ENCODE results near the gene FLAD1.
A peak's percentile ranks its signal among the peaks of the same experiment; 100 is the strongest.

FLAD1 gene

DNA sequence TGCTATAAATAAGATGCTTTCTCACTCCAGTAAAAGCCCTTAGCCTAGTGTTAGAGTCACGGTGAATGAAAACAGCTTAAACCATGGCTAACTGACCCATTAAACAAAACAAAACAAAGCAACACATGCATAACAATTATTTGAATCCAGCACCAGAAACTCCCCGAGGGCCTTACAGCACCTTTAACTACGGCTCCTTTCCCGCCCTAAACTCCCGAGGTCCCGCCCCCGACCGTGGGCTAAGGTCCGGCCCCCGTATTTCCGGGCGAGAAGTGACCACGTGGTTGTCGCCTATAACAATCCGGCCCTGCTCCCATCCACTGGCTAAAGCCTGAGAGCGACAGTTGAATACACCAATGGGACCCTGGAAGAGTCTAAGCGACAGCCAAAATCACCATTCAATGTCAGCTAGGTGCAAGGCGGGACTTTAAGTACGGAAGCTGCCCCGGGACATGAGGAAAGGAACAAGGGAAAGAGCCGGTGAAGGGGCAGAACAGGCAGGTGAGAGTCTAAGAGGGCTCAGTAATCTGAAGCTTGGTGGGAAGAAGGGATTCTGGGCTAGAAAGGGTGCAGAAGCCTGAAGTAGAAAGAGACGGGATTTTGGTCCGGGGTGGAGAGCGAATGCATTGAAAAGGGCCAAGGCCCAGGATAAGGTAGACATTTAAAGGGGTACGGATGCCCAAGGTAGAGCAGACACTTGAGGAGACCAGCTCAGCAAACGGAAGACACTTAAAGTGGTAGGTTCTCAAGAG is at the start of gene FLAD1:
Gene FLAD1, plus strand, starts transcription at position 448 of the 752 bp plus-strand sequence. CDS start 351 bp downstream, outside the sequence.
- DNase-seq (ENCODE audit: low read depth), result peak; percentile 100
- TF ChIP-seq, protein P1, sequence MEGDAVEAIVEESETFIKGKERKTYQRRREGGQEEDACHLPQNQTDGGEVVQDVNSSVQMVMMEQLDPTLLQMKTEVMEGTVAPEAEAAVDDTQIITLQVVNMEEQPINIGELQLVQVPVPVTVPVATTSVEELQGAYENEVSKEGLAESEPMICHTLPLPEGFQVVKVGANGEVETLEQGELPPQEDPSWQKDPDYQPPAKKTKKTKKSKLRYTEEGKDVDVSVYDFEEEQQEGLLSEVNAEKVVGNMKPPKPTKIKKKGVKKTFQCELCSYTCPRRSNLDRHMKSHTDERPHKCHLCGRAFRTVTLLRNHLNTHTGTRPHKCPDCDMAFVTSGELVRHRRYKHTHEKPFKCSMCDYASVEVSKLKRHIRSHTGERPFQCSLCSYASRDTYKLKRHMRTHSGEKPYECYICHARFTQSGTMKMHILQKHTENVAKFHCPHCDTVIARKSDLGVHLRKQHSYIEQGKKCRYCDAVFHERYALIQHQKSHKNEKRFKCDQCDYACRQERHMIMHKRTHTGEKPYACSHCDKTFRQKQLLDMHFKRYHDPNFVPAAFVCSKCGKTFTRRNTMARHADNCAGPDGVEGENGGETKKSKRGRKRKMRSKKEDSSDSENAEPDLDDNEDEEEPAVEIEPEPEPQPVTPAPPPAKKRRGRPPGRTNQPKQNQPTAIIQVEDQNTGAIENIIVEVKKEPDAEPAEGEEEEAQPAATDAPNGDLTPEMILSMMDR (conservative IDR thresholded peaks at IDR 0.05; ENCODE audit: low read length), result no peak
- H3K4me3 ChIP-seq (ENCODE audit: low read length), result peak within 1 kb of the TSS; percentile 96

DNA sequence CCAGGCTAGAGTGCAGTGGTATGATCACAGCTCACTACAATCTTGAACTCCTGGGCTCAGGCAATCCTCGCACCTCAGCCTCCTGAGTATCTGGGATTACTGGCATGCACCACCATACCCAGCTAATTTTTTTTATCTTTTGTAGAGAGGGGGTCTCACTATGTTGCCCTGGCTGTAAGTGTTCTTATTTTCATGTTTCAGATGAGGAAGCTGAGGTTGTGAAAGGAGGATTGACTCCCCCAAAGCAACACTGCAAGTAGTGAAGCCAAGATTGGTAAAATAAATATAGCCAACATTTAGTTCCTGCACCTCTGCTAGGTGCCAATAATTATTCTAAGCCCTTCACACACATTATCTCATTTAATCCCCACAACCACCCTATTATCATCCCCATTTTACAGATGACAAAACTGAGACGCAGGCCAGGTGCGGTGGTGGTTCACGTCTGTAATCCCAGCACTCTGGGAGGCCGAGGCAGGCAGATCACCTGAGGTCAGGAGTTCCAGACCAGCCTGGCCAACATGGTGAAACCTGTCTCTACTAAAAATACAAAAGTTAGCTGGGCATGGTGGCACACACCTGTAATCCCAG is 48.7 kb upstream of the FLAD1 start:
- no peak overlapping the region for H3K4me3 ChIP-seq (ENCODE audit: low read length)
- no peak for DNase-seq (ENCODE audit: low read depth)
- TF ChIP-seq, protein P1 (conservative IDR thresholded peaks at IDR 0.05; ENCODE audit: low read length), result no peak

DNA sequence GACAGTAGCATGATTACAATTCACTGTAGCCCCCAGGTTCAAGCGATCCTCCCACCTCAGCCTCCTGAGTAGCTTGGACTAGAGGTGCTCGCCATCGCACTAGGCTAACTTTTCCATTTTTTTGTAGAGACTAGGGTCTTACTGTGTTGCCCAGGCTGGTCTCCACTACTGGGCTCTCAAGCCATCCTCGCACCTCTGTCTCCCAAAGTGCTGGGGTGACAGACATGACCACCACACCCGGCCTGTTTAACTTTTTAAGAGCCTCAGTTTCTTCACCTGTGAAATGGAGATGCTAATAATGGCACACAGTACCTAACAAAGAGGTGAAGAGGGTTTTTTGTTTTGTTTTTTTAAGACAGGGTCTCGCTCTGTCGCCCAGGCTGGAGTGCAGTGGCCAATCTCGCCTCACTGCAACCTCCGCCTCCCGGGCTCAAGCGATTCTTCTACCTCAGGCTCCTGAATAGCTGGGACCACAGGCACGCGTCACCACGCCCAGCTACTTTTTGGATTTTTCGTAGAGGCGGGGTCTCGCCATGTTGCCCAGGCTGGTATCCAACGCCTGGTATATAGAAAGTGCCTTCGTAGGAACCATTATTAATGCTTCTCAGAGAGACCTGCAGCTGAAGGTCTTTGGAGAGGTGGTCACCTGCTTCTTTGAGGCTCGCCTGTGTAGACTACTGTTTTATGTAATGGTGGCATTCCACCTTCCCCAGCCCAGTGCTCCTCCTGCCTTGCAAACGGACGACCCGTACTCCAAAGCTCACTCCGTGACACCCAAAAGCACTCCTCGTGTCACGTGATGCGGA is 47.2 kb upstream of the FLAD1 start:
- peak overlapping the region; percentile 99 for H3K4me3 ChIP-seq (ENCODE audit: low read length)
- TF ChIP-seq, protein P1 (conservative IDR thresholded peaks at IDR 0.05; ENCODE audit: low read length), result no peak
- no peak for DNase-seq (ENCODE audit: low read depth)

DNA sequence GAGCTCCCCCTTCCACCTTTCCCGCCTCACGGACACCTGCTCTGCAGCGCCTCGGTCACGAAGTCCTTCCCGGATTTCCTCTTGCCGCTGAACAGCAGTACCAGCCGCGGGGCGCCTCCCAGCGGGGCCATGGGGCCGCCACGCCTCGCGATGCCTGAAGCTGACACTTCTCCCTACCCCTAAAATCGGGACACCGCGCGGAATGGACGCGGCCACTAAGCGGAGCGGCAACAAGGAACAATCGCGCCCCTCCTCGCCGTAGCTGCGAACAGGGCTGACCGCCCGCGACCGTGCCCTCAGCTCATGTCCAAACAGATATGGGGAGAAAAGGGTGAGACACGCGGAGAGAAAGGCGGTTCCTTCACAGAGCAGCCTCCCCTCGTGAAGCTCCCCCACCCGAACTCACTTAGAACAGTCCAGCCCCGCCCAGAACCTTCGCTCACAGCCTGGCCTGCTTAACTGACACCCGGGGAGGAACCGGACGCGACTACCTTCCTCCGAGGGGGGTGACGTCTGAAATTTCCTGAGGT is 46.5 kb upstream of the FLAD1 start, which contains the start of gene PMVK:
Gene PMVK, minus strand, starts transcription at position 165 of the 530 bp plus-strand sequence. Its CDS starts 34 bp downstream, at position 131.
- TF ChIP-seq, protein P1 (conservative IDR thresholded peaks at IDR 0.05; ENCODE audit: low read length), result peak; percentile 33
- peak within 1 kb of the TSS; percentile 99 for H3K4me3 ChIP-seq (ENCODE audit: low read length)
- DNase-seq (ENCODE audit: low read depth), result peak; percentile 96

DNA sequence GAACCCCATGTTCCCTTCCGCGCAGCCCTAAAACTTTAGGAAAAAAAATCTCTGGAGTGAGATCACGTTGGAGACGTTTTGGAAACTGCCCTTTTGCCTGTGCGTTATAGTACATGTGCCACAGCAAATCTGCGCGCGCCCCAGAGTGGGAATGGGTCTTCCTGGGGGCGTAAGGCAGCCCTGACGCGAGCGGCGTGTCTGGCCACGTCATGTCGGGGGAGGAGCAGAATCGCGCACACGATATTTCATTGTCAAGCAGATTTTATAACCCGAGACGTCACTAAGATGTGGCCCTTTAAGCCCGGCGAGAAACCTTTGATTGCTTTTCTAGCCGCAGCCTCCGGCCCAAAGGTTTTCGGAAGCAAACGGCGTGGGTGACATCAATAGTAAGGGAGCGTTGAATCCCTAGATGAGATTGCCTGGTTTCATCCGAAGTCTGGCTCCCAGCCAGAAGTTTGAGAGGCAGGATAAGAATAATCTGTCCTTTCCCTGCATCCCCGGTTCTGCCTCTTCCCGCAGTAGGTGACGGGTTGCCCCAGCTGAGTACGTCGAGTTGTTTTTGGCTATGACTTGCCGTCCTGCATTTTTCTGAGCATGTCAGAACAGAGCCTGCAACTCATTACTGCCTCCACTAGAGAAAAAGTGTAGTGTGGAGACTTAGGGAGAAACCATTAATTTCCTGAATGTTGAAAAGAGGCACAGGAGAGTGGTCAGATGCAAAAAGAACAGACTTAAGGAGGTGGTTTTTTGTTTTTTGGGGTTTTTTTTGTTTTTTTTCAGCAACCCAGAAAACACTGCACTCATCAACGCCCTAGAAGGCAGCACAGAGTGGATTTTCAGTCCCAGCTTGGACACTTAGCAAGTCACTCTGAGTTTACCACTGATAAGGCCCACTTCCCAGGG is 45.8 kb upstream of the FLAD1 start:
- peak overlapping the region; percentile 99 for H3K4me3 ChIP-seq (ENCODE audit: low read length)
- TF ChIP-seq, protein P1 (conservative IDR thresholded peaks at IDR 0.05; ENCODE audit: low read length), result peak; percentile 44
- peak; percentile 96 for DNase-seq (ENCODE audit: low read depth)

DNA sequence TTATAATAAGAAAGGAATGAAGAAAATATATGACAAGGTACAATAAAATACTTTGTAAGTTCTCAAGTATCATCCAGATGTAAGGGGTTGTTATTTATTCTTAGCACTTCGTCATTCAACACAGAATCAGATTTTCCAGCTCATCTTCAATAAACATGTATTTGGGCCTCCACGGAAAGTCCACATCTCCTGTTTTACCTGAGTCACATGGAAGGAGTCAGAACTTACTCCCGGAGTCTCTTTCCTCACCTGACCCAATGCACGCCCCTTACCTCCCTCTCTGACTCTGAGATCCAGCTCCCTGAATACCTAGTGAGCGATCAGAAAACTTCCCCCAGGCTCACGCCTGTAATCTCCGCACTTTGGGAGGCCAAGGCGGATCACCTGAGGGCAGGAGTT is 45.2 kb upstream of the FLAD1 start:
- DNase-seq (ENCODE audit: low read depth), result no peak
- H3K4me3 ChIP-seq (ENCODE audit: low read length), result peak overlapping the region; percentile 99
- TF ChIP-seq, protein P1 (conservative IDR thresholded peaks at IDR 0.05; ENCODE audit: low read length), result no peak
